AG09309 (cell line): ENCODE data around the gene SAP30BP.

Source experiments
- DNase-seq: peaks from one replicate; pipeline ENCODE4 v3.0.0-alpha.2; 2010; ENCODE audit warnings: low read depth
- H3K4me3 ChIP-seq: 2 replicates; pipeline ENCODE4 v1.5.1; 2011; ENCODE audit warnings: mild to moderate bottlenecking, low read depth, low read length, moderate library complexity; ENCODE audit not compliant: control insufficient read depth
- CTCF ChIP-seq: IDR thresholded peaks from 2 replicates; pipeline ENCODE4 v1.5.1; 2011; ENCODE audit warnings: mild to moderate bottlenecking, low read depth, low read length, inconsistent platforms; ENCODE audit not compliant: insufficient read depth, control insufficient read depth; ENCODE audit errors: missing control alignments

SAP30BP gene

DNA sequence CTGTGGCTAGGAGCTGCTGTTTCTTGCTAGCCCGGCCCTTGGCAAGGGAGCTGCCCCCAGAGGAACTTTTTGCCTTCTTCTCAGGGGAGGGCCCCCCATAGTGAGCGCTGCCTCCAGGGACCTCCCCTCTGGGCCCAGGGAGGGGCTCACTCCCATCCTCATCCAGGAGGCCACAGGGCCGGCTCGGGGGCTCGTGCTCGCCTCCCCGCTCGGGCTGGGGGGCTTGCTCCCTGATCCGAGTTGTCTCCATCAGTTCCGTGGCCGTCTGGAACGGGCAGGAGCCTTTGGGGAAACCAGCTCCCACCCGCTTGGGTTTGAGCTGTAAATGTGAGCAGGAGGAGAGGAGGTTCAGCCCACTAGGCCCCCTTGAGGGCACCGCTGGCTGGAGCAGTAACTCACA is 38.0 kb upstream of the SAP30BP start:
- H3K4me3 ChIP-seq: no peak overlapping the region
- DNase-seq: no peak
- TF ChIP-seq CTCF: no peak

GRCh38 chr17:75630071-75630917 is 36.8 kb upstream of the SAP30BP start:
- H3K4me3 ChIP-seq: no peak overlapping the region
- no peak for TF ChIP-seq CTCF
- no peak for DNase-seq

DNA sequence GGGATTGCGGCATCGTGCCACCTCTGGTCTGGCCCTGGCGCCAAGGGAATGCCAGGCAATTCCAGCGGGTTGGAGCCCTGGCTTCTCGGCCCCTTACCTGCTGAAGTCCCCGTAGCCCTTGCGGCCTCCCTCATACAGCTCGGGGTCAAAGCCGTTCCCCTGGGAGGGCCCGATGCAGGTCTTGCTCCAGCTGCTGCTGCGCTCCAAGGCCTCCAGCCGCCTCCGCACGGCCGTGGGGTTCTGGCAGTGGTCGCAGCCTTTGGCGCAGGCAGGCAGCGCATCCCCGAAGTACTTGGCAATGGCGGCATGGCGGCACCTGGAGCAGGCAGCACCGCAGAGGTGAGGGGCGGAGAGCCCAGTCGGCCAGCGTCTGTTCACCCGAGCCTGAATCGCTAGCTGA is 35.8 kb upstream of the SAP30BP start:
- TF ChIP-seq CTCF: no peak
- no peak overlapping the region for H3K4me3 ChIP-seq
- no peak for DNase-seq

DNA sequence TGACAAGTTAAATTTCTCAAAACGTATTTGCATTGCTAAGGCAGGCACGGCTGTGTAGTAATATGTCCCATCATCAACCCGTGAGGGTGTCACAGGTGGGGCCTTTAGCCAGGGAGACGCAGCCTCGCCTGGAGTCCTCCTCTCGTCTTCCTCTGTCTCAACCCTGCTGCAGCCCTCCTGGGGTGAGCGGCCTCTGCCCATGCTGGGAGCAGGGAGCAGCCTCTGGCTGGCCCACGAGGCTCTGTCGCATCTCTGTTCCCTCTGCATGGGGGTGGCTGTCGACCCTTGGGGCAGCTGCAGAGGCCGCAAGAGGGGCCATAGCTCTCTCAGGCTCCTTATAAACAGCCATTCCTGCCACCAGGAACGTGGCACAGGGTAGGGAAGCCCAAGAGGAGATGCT is 34.7 kb upstream of the SAP30BP start:
- TF ChIP-seq CTCF: no peak

GRCh38 chr17:75632863-75633485 is 34.2 kb upstream of the SAP30BP start, which contains the start of gene SMIM5:
TSS of gene SMIM5 (plus strand) at chr17:75633434. CDS start at chr17:75640202, 6,768 bp downstream.
- no peak within 1 kb of the TSS for H3K4me3 ChIP-seq
- TF ChIP-seq CTCF: peak; percentile 95
- DNase-seq: peak; percentile 63

More for the DNA sequence above, 34.7 kb upstream of the SAP30BP start:
- no peak for DNase-seq
- no peak overlapping the region for H3K4me3 ChIP-seq

DNA sequence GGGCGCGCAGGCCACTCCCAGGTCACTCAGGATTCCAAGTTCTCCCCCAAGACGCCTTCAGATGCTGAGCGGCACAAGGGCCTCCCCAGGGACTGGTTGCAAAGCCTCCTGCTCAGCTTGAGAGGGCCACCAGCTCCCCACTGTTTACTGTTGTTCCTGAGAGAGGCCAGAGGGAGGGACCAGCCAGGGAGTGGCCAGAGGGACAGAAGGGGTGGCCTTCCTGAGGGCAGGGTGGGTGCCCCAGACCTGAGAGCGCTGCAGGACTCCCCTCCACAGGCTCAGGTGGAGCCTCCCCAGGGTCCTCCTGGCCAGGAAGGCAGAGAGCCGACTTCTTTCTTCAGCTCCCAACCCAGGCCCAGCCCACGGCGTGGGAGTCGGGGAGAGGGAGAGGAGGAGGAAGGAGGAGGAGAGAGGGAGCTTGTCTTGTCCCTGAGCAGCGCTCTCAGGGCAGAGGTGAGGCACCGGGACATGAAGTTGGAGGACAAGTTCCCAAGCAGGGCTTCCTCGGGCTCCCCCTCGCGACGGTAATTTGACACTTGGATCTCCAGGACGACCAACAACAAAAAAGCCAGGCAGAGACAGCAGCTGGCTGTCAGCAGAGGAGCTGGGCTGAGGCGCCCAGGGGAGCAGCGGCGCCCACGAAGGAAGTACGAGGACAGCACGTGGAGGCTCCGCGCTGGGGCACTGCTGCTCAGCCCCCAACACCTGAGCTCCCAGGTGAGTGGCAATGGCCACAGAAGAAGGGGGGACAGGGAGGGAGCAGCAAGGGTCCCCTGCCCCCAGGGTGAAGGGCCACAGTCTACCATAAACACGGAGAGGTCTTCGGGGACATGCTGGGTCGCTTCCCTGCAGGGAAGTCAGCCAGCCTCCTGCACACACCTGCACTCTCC is 33.4 kb upstream of the SAP30BP start:
- peak; percentile 78 for TF ChIP-seq CTCF
- DNase-seq: peak; percentile 51
- H3K4me3 ChIP-seq: no peak overlapping the region
